K562 (cell line): ENCODE data around the gene WDPCP. TPM values are rescaled to one million over a fixed set of nuclear protein-coding genes. Genes with fewer than 3 reads are reported as not detected.

Experiments used
- ATAC-seq: fragments of 200-7000 bp; cut with Tn5 transposase; 3 replicates; pipeline ENCODE4 v1.9.1; 2020; ENCODE audit warnings: moderate library complexity
- BruUV-seq: library from RNA; stranded (reverse); fragments of 400-500 nt; replicated peaks from 2 replicates; lab custom pipeline; 2021; lab: Mats Ljungman, UMichigan
- CTCF ChIA-PET: fragments of 300-600 bp; formaldehyde crosslinking; extraction: SDS; loops from one replicate; lab custom pipeline; 2021; ENCODE audit warnings: low intra/inter-chr PET ratio; lab: Yijun Ruan, JAX
- POLR2A ChIA-PET: fragments of 300-600, 350-650 bp; sonication (Branson Sonifier 250); formaldehyde crosslinking; extraction: SDS; loops from one replicate; lab custom pipeline; 2021; ENCODE audit warnings: antibody characterized with exemption, inconsistent platforms; lab: Yijun Ruan, JAX
- DNase-seq, 4 experiments: peaks; one replicate each; pipeline versions ENCODE4 v3.0.0 to v3.0.0-alpha.2; 2011 to 2018; ENCODE audit warnings: low spot score in 3 of 4, mixed read lengths in 3 of 4; ENCODE audit errors: extremely low read depth in 1 of 4
- FAIRE-seq: peaks from 2 replicates; lab custom pipeline; 2011; peaks lifted over from hg19 to GRCh38; lab: Jason Lieb, UNC
- H2AFZ ChIP-seq: 2 replicates; pipeline ENCODE4 v1.6.0; 2011; ENCODE audit warnings: low read depth, low read length, control low read depth, inconsistent platforms
- H3K27ac ChIP-seq: fragments of 200-600 bp; 3 replicates; pipeline ENCODE4 v1.8.0; 2011; ENCODE audit warnings: low read depth, mild to moderate bottlenecking, control low read depth, inconsistent platforms, low read length, moderate library complexity, mixed read lengths; ENCODE audit errors: extremely low read depth
- H3K27me3 ChIP-seq, 2 experiments: fragments of 300-600 bp in 1 of 2; 2 replicates in 1 of 2; 3 replicates in 1 of 2; pipeline versions ENCODE4 v1.6.0 to v1.8.0; 2011; ENCODE audit warnings: inconsistent platforms in 2 of 2, low read length in 2 of 2, mild to moderate bottlenecking in 1 of 2, mixed read lengths in 1 of 2, moderate library complexity in 1 of 2; ENCODE audit not compliant: control insufficient read depth in 2 of 2, insufficient read depth in 2 of 2
- H3K36me3 ChIP-seq: fragments of 300-600 bp; 3 replicates; pipeline ENCODE4 v1.8.0; 2011; ENCODE audit warnings: mild to moderate bottlenecking, low read length, inconsistent platforms; ENCODE audit not compliant: control insufficient read depth, insufficient read depth
- H3K4me1 ChIP-seq, 2 experiments: fragments of 200-600 bp in 1 of 2; replicated peaks in 1 of 2; 2 replicates in 1 of 2; 3 replicates in 1 of 2; pipeline versions ENCODE4 v1.5.1 to v1.8.0; 2011; ENCODE audit warnings: inconsistent platforms in 2 of 2, low read length in 2 of 2, mild to moderate bottlenecking in 1 of 2, mixed read lengths in 1 of 2, moderate library complexity in 1 of 2; ENCODE audit not compliant: control insufficient read depth in 2 of 2, insufficient read depth in 2 of 2
- H3K4me2 ChIP-seq: 2 replicates; pipeline ENCODE4 v1.6.1; 2011; ENCODE audit warnings: low read length, control low read depth, inconsistent platforms, mixed read lengths; ENCODE audit not compliant: insufficient read depth
- H3K4me3 ChIP-seq: fragments of 200-600 bp; sonication (generic), shearing (Covaris generic); 2 replicates; pipeline ENCODE4 v1.5.1; 2016; ENCODE audit warnings: control low read depth, inconsistent platforms
- H3K79me2 ChIP-seq: fragments of 200-600 bp; 3 replicates; pipeline ENCODE4 v1.8.0; 2011; ENCODE audit warnings: low read length, inconsistent platforms; ENCODE audit not compliant: control insufficient read depth, insufficient read depth
- H3K9ac ChIP-seq, 2 experiments: 2 replicates each; pipeline versions ENCODE4 v1.6.0 to v1.6.1; 2011; ENCODE audit warnings: low read depth in 2 of 2, low read length in 2 of 2, control low read depth in 1 of 2, inconsistent platforms in 1 of 2, mild to moderate bottlenecking in 1 of 2, mixed read lengths in 1 of 2; ENCODE audit not compliant: insufficient read depth in 1 of 2
- H3K9me1 ChIP-seq: one replicate; pipeline ENCODE4 v1.6.0; 2011; ENCODE audit warnings: inconsistent platforms, mild to moderate bottlenecking, low read length, moderate library complexity; ENCODE audit not compliant: control insufficient read depth, insufficient read depth
- H3K9me3 ChIP-seq: replicated peaks from 2 replicates; pipeline ENCODE4 v1.5.1; 2011; ENCODE audit warnings: low read depth, low read length, inconsistent platforms; ENCODE audit not compliant: control insufficient read depth, insufficient read depth
- H4K20me1 ChIP-seq: replicated peaks from 2 replicates; pipeline ENCODE4 v1.6.1; 2011; ENCODE audit warnings: low read length, inconsistent platforms, mixed read lengths; ENCODE audit not compliant: control insufficient read depth, insufficient read depth
- CBFB ChIP-seq: sonication (generic); formaldehyde crosslinking; IDR thresholded peaks from 2 replicates; pipeline ENCODE4 v1.4.0; 2020; ENCODE audit warnings: mild to moderate bottlenecking, missing genetic modification reagents
- FOS ChIP-seq: IDR thresholded peaks from 3 replicates; pipeline ENCODE4 v1.6.1; 2011; ENCODE audit not compliant: insufficient read length; ENCODE audit errors: extremely low read depth
- GABPA ChIP-seq: fragments of 200-800 bp; sonication (Bioruptor generic); conservative IDR thresholded peaks from 2 replicates; pipeline ENCODE4 v1.6.1; 2016; ENCODE audit warnings: low read depth, missing genetic modification characterization, missing compliant biosample characterization
- GABPB1 ChIP-seq: sonication (generic); formaldehyde crosslinking; IDR thresholded peaks from 2 replicates; pipeline ENCODE4 v1.8.0; 2022; ENCODE audit warnings: mild to moderate bottlenecking, missing genetic modification reagents
- NBN ChIP-seq: fragments of 450-650 bp; IDR thresholded peaks from 2 replicates; pipeline ENCODE4 v1.6.1; 2016; ENCODE audit warnings: low read depth, mild to moderate bottlenecking
- NFATC3 ChIP-seq: fragments of 450-650 bp; IDR thresholded peaks from 2 replicates; pipeline ENCODE4 v1.6.1; 2017; ENCODE audit warnings: mild to moderate bottlenecking
- STAT5B ChIP-seq: fragments of 250-450 bp; sonication (Bioruptor Pico); IDR thresholded peaks from 2 replicates; pipeline ENCODE4 v1.8.0; 2021; ENCODE audit warnings: mild to moderate bottlenecking, inconsistent platforms
- ZNF134 ChIP-seq: fragments of 250-450 bp; sonication (Bioruptor Pico); conservative IDR thresholded peaks from 2 replicates; pipeline ENCODE4 v1.4.0; 2020
- ZNF146 ChIP-seq: IDR thresholded peaks from one replicate; pipeline ENCODE4 v1.6.1; 2018; ENCODE audit warnings: missing compliant biosample characterization; ENCODE audit not compliant: unreplicated experiment
- ZNF583 ChIP-seq: fragments of 250-450 bp; sonication (Bioruptor Pico); IDR thresholded peaks from 2 replicates; pipeline ENCODE4 v1.4.0; 2020
- WGBS: fragments of 100-300 bp; shearing (Covaris generic); methylation state at CpG from one replicate; pipeline ENCODE4 v1.1.6; 2016; ENCODE audit warnings: low coverage, mixed read lengths; ENCODE audit not compliant: insufficient coverage; ENCODE audit errors: missing lambda C conversion rate; 5-methylcytosine and 5-hydroxymethylcytosine counted together
- in situ Hi-C: fragments of 300-500 bp; cut with MboI; formaldehyde crosslinking; loops from 4 replicates; pipeline ENCODE4 v1.15.0; 2018; ENCODE audit warnings: inconsistent platforms, mixed read lengths
- intact Hi-C: fragments of 100-400 bp; cut with micrococcal nuclease; formaldehyde crosslinking; loops from 2 replicates; pipeline ENCODE4 v1.14.2; 2022
- polyA plus RNA-seq, 8 experiments: library from polyadenylated mRNA; depleted of rRNA in 4 of 8; stranded (reverse) in 5 of 8; unstranded in 3 of 8; fragments of >200 nt; fragmentation: Nextera tagmentation in 2 of 8; fragmentation: Illumina TruSeq in 1 of 8; extraction: Ambion mirVana in 2 of 8; extraction: Trizol in 1 of 8; gene quantifications; 2 replicates each; pipeline versions ENCODE4 v1.2.1 to v1.2.3, GENCODE V29; 2011 to 2014; ENCODE audit warnings: inconsistent platforms in 1 of 8, missing spikeins in 1 of 8
- total RNA-seq, 7 experiments: library from RNA; depleted of rRNA in 6 of 7; stranded (reverse); fragments of >200 nt in 6 of 7; fragmentation: Illumina TruSeq in 2 of 7; extraction: Trizol in 2 of 7; gene quantifications; 2 replicates each; pipeline versions ENCODE4 v1.2.1 to v1.2.3, GENCODE V29; 2011 to 2021; ENCODE audit warnings: low replicate concordance in 1 of 7
- TF ChIP-seq, protein P1 (sequence below): fragments of 250-450 bp; sonication (Bioruptor Pico); IDR thresholded peaks from 2 replicates; pipeline ENCODE4 v1.4.0; 2020
- TF ChIP-seq, protein P2 (sequence below): fragments of 250-450 bp; sonication (Bioruptor Pico); IDR thresholded peaks from 2 replicates; pipeline ENCODE4 v1.4.0; 2020; ENCODE audit warnings: mild to moderate bottlenecking
- TF ChIP-seq, protein P3 (sequence below): fragments of 250-450 bp; sonication (Bioruptor Pico); IDR thresholded peaks from 2 replicates; pipeline ENCODE4 v1.6.1; 2021; ENCODE audit warnings: mild to moderate bottlenecking

Gene WDPCP
- total and polyA plus RNA-seq, 9 of the 15 experiments (the other 6 are each of a cell fraction or from before 2014, with no cell fraction given), result 1.4 to 6.4 (median 5.5) TPM

DNA sequence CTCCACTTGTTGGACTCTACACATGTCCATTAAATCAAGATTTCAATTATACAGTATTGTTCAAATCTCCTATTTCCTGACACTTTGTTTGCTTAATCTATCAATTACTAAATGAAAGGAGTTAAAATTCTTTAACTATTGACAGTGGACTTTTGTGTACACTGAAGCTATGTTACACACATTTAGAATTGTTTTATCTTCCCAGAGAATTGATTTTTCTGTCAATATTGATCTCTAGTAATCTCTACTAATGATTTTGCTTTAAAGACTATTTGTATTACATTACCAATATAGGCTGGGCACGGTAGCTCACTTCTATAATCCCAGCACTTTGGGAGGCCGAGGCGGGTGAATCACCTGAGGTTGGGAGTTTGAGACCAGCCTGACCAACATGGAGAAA is 215.7 kb downstream of the WDPCP start:
- Histone ChIP-seq H3K9ac (no peak overlapping the region), H3K9me3 (no peaks in the 10 kb centered on the region), H3K4me1 (no peaks in the 10 kb centered on the region), H3K27me3 (no peaks in the 10 kb centered on the region), H3K4me3 (no peak overlapping the region), H4K20me1 (no peaks in the 10 kb centered on the region), H3K27ac (no peak overlapping the region), H3K36me3 (no peaks in the 10 kb centered on the region), H3K4me2 (no peak overlapping the region), H3K9me1 (no peaks in the 10 kb centered on the region), H3K79me2 (no peaks in the 10 kb centered on the region), H2AFZ (no peak overlapping the region)
- DNase-seq (no peak), FAIRE-seq (no peak), ATAC-seq (no peak)
- ChIA-PET POLR2A (no interaction called here), CTCF (no interaction called here)
- in situ Hi-C loops (no loop called here), intact Hi-C loops (no loop called here)
- TF ChIP-seq GABPB1 (CRISPR knock-in tag) (no peak), GABPA (tag) (no peak), FOS (no peak), ZNF583 (CRISPR knock-in tag) (no peak), STAT5B (CRISPR knock-in tag) (no peak), CBFB (no peak), ZNF146 (CRISPR knock-in tag) (no peak), ZNF134 (CRISPR knock-in tag) (no peak), NBN (no peak), NFATC3 (no peak)
- TF ChIP-seq, protein P1, sequence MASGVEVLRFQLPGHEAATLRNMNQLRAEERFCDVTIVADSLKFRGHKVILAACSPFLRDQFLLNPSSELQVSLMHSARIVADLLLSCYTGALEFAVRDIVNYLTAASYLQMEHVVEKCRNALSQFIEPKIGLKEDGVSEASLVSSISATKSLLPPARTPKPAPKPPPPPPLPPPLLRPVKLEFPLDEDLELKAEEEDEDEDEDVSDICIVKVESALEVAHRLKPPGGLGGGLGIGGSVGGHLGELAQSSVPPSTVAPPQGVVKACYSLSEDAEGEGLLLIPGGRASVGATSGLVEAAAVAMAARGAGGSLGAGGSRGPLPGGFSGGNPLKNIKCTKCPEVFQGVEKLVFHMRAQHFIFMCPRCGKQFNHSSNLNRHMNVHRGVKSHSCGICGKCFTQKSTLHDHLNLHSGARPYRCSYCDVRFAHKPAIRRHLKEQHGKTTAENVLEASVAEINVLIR (CRISPR knock-in tag), result no peak
- TF ChIP-seq, protein P2, sequence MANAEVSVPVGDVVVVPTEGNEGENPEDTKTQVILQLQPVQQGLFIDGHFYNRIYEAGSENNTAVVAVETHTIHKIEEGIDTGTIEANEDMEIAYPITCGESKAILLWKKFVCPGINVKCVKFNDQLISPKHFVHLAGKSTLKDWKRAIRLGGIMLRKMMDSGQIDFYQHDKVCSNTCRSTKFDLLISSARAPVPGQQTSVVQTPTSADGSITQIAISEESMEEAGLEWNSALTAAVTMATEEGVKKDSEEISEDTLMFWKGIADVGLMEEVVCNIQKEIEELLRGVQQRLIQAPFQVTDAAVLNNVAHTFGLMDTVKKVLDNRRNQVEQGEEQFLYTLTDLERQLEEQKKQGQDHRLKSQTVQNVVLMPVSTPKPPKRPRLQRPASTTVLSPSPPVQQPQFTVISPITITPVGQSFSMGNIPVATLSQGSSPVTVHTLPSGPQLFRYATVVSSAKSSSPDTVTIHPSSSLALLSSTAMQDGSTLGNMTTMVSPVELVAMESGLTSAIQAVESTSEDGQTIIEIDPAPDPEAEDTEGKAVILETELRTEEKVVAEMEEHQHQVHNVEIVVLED (CRISPR knock-in tag), result no peak
- TF ChIP-seq, protein P3, sequence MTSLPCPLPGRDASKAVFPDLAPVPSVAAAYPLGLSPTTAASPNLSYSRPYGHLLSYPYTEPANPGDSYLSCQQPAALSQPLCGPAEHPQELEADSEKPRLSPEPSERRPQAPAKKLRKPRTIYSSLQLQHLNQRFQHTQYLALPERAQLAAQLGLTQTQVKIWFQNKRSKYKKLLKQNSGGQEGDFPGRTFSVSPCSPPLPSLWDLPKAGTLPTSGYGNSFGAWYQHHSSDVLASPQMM (CRISPR knock-in tag), result no peak
- BruUV-seq, result no TSS peak
- WGBS, result 30% methylated on average over 3 of the region's 3 CpGs
